HS-27A (cell line): ENCODE measurements around the gene CCDC152.
"Not testable (repeated sequence)": the region's sequence is repeated elsewhere in the genome, so short reads cannot be mapped to it uniquely, and the experiment has no call there.

Source experiments
- DNase-seq: peaks from one replicate; pipeline ENCODE4 v3.0.0-alpha.2; 2012; ENCODE audit warnings: low read depth, missing footprints

CCDC152 gene

DNA sequence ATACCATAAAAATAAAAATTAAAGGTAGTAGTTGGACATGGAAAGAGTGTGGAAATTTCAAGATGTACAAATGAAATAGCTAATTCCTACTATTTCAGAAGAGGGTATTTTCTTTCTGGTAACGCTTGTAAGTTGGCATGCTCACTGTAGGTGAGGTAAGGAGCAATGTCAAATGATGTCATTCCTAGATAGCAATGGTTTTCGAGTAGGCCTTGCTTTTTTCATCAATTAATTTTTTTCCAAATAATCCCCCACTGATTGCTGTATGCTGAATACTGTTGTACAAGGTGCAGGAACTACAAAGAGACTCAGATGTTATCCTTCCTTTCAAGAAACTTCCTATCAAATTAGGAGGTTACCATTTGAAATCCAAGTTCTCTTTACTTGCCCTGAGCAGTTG is 56.0 kb downstream of the CCDC152 start:
- no peak for DNase-seq

DNA sequence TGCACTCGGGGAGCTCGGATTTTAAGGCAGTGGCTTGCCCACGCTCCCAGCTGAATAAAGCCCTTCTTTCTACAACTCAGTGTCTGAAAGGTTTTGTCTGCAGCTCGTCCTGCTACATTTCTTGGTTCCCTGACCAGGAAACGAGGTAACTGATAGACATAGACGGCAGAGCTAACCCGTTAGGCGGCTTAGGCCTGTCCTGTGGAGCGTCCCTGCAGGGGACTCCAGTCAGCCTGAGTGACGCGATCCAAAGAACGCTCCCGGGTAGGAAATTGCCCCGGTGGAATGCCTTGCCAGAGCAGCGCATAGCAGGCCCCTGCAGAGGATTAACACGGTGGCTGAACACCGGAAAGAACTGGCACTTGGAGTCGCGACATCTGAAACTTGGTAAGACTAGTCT is 56.9 kb downstream of the CCDC152 start:
- no peak for DNase-seq

DNA sequence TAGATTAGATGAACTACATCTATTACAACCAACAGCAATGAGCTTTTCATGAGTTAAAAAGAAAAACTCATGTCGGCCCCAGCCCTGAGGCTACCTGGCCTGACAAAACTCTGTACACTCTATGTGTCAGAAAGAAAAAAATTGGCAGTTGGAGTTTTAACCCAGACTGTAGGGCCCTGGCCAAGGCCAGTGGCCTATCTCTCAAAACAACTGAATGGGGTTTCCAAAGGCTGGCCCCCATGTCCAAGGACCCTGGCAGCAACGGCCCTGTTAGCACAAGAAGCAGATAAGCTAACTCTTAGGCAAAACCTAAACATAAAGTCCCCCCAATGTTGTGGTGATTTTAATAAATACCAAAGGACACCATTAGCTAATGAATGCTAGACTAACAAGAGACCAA is 59.9 kb downstream of the CCDC152 start:
- not testable (repeated sequence) for DNase-seq

DNA sequence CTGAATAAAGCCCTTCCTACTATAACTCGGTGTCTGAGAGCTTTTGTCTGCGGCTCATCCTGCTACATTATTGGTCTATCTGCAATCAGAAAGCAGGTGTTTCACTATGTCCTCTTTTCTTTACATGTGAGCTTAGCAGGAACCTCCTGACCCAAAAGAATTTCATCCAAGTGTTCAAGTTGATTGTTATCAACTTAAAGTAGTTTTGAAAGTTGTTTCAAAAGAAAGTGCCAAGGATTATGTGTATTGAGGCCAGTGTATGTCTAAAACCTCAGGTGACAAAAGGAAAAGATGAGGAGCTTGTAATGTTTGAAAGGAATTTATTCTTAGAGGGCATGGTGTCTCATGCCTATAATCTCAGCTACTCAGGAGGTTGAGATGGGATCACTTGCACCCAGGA is 63.1 kb downstream of the CCDC152 start:
- no peak for DNase-seq

- no peak for DNase-seq
These were observed 65.9 kb downstream of the CCDC152 start for GRCh38 chr5:42822548-42822947.

- no peak for DNase-seq
These were observed 67.8 kb downstream of the CCDC152 start for GRCh38 chr5:42824347-42824976.

DNA sequence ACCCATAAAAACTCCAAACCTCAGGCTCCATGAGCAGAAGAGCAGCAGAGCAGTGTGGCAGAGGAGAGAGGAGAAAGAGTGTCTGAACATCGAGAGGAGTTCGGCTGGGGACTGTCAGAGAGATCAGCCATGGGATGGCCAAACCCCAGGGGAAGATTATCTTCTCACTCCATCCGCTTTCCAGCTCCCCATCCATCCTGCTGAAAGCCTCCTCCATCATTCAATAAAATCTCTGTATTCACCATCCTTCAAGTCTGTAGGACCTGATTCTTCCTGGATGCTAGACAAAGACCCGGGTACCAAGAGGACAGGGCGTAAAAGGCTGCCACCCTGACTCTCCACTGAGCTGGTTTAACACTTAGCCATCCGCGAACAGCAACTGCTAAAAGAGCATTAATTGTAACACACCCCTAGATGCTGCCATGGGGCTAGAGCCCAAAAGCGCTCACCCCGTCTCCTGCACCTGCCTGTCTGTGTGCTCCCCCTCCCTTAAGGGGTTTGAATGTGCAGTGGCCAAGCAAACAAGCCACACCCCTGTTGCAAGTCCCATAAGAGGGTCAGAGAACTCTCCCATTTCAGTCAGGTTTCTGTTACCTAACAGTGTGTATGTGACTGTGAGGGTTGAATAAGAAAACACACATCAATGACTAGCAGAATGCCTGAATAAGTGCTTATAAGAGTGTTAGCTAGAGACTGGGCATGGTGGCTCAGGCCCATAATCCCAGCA is 69.0 kb downstream of the CCDC152 start:
- no peak for DNase-seq

GRCh38 chr5:42826757-42827515 is 70.3 kb downstream of the CCDC152 start:
- DNase-seq, result no peak

GRCh38 chr5:42828671-42829070 is 72.1 kb downstream of the CCDC152 start:
- DNase-seq, result no peak

DNA sequence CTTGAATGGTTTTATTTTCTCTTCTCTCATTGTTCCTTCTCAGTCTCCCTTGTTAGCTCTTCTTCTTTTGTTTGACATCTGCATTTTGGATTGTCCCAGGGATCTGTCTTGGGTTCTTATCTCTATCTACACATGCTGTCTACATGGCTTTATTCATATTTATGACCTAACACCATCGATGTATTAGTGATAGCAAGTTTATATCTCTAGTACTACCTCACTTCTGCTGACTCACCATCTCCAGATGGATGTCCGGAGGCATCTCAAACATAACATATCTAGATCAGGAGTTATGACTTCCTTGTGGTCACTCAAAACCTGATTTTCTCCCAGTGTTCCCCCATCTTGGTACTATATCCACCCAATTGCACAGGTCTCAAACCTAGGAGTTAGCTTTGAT is 74.3 kb downstream of the CCDC152 start:
- no peak for DNase-seq

DNA sequence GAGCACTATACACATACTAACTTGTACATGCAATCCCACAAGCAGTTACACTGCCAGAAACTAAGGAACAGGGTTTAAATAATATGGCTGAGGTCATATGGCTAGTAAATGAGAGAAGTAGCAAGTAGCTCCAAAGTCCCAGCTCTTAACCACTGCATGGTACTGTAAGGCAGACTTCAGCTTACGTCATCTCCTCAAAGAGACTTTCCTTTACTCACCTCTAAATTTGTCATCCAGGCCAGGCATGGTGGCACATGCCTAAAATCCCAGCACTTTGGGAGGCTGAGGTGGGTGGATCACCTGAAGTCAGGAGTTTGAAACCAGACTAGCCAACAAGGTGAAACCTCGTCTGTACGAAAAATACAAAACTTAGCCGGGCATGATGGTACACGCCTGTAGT is 75.4 kb downstream of the CCDC152 start:
- DNase-seq, result no peak

- DNase-seq, result no peak
These were observed 79.6 kb downstream of the CCDC152 start for GRCh38 chr5:42836070-42836769.

DNA sequence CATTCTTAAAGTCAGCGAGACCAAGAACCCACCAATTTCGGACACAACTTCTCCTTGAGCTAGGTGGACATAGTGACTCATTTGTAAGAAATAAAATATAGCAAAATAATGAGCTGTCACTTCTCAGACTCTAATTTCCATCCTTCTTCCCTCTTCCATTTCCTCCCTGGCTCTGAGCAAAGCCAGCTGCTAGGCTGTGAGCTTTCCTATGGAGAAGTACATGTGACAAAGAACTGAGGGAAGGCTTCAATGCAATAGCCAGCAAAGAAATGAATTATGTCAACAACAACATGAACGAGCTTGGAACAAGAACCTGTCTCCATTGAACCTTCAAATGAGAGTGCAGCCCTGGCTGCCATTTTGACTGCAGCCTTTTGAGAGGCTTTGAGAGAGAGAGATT is 81.0 kb downstream of the CCDC152 start:
- DNase-seq, result no peak

DNA sequence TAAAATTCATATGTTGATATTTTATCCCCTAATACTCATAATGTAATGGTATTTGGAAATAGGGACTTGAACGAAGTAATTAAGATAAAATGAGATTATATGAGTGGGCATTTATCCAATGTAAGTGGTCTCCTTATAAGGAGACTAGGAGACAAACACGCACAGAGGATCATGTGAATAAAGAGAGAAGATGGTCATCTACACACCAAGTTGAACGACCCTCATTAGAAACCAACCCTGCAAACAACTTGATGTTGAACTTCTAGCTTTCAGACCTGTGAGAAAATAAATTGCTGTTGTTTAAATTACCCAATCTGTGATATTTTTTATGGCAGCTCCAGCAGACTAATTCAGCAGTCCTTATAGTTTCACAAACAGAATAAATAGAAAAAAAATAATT is 82.6 kb downstream of the CCDC152 start:
- DNase-seq, result no peak

- no peak for DNase-seq
These were observed 83.7 kb downstream of the CCDC152 start for GRCh38 chr5:42840269-42840668.

DNA sequence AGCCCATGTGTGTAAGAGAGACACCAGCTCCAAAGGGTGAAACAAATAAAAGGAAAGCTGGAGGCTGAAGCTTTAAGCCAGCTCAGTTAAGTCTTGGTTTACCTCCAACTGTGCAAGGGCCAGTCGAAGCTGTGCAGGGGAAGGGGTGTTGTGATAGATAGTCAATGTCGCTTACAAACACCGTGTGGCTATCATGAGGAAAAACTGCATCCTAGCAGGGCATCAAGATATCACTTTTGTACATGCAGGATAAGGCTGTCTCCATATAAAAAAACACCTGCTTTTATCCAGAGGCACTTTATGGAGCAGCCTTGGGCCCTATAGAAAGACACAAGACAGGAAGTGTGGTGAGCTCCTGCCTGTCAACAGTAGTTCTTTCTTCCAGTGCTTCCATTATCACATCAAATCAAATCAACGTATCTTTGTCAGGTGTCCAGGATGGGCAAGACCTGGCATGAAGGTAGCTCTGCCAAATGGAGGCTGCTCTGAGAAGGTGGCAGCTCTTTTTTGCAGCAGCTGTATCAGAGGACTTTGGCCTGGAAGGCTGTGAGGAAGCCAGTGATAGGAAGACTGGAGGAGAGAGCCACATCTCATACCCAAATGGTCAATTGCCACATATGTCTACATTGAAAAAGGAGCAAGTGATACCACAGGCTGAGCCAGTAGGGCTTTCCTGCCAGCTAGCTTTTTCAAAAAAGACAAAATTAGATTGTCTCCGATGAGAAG is 84.4 kb downstream of the CCDC152 start:
- DNase-seq, result no peak

- DNase-seq, result no peak
These were observed 86.5 kb downstream of the CCDC152 start for GRCh38 chr5:42842921-42843641.

GRCh38 chr5:42843675-42844292 is 87.2 kb downstream of the CCDC152 start:
- no peak for DNase-seq

DNA sequence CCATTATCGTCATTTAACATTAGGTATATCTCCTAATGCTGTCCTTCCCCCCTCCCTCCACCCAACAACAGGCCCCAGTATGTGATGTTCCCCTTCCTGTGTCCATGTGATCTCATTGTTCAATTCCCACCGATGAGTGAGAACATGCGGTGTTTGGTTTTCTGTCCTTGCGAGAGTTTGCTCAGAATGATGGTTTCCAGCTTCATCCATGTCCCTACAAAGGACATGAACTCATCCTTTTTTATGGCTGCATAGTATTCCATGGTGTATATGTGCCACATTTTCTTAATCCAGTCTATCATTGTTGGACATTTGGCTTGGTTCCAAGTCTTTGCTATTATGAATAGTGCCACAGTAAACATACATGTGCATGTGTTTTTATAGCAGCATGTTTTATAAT is 87.8 kb downstream of the CCDC152 start:
- DNase-seq, result not testable (repeated sequence)

GRCh38 chr5:42848545-42848944 is 91.9 kb downstream of the CCDC152 start:
- DNase-seq, result no peak

DNA sequence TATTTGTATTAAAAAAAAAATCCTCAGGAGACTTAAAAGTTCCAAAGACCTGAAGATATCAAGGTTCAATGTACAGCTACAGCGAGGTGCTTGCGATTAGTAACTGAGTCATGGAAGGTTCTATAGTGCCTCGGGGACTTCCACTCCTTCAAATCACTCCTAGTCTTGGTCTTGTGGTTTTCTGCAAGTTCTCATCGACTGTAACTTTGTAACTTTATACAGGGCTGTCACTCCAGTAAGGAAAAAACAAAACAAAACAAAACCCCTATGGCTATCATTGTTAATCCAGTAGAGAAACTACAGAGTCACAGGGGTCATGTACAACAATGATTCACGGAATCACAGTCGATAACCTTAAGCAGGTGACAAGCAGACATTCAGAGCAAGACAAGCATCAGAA is 94.9 kb downstream of the CCDC152 start:
- no peak for DNase-seq
